Left renal pelvis (tissue), 4 donors: ENCODE results near the gene SOX12. TPM values are rescaled to one million over a fixed set of nuclear protein-coding genes. Genes with fewer than 3 reads are reported as not detected.
"Not testable (repeated sequence)": the region's sequence is repeated elsewhere in the genome, so short reads cannot be mapped to it uniquely, and the experiment has no call there.

ENCODE experiments used
- DNase-seq, 4 donors: peaks; one replicate each; pipeline ENCODE4 v3.0.0-alpha.2; 2013; ENCODE audit warnings: low read depth in 4 of 4, low spot score in 3 of 4
- polyA plus RNA-seq, 4 donors: library from polyadenylated mRNA; unstranded; fragments of 120-200 nt; gene quantifications; one replicate each; pipeline ENCODE4 v1.2.1, GENCODE V29; 2013; ENCODE audit not compliant: insufficient read length in 4 of 4

Gene SOX12
- polyA plus RNA-seq, 4 donors: 23.2 to 43.6 (median 28.6) TPM

DNA sequence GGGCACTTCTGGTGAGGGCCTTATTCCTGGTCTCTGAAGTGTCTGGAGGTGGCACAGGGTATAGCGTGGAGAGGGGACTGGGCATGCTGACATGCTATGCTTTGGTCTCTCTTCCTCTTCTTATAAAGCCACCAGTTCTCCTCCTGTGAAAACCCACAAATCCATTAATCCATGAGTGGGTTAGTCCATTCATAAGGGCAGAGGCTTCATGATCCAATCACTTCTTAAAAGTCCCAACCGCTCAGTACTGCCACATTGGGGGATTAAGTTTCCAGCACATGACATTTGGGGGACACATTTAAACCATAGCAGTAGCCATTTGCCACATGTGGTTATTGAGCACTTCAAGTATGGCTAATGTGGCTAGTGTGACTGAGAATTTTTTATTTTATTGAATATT is 51.4 kb downstream of the SOX12 start:
- no peak for DNase-seq

DNA sequence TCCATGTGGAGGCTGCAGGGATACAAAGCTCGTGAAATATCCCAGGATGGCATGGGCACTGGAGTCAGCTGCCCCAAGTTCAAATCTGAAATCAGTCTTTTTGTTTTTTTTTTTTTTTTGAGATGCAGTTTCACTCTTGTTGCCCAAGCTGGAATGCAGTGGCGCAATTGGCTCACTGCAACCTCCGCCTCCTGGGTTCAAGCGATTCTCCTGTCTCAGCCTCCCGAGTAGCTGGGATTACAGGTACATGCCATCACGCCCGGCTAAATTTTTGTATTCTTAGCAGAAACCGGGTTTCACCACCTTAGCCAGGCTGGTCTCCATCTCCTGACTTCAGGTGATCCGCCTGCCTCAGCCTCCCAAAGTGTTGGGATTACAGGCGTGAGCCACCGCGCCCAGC is 52.2 kb downstream of the SOX12 start:
- not testable (repeated sequence) for DNase-seq

DNA sequence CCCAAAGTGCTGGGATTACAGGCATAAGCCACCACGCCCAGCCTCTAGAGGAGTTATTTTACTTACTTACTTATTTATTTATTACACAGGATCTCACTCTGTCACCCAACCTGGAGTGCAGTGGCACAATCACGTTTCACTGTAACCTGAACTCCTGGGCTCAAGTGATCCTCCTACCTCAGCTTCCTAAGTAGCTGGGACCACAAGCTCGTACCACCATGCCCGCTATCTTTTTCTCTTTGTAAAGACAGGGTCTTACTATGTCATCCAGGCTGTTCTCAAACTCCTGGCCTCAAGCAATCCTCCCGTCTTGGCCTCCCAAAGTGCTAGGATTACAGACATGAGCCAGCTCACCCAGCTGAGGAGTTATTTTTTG is 53.6 kb downstream of the SOX12 start:
- no peak for DNase-seq

Other genes with a start within 250 kb of the SOX12 start
- gene DEFB125, start 237.9 kb upstream of the SOX12 start, polyA plus RNA-seq: not detected
- not detected for gene DEFB126, start 183.0 kb upstream of the SOX12 start, polyA plus RNA-seq
- gene DEFB127, start 168.1 kb upstream of the SOX12 start, polyA plus RNA-seq: not detected
- not detected for gene DEFB128, start 135.8 kb upstream of the SOX12 start, polyA plus RNA-seq
- gene DEFB129, start 98.3 kb upstream of the SOX12 start, polyA plus RNA-seq: not detected
- not detected for gene DEFB132, start 67.8 kb upstream of the SOX12 start, polyA plus RNA-seq
- 10 to 100 TPM; 32.8 to 42.9 (median 36.7) TPM for gene C20orf96, start 34.8 kb upstream of the SOX12 start, polyA plus RNA-seq
- gene ZCCHC3, start 28.0 kb upstream of the SOX12 start, polyA plus RNA-seq: 10 to 100 TPM; 47.1 to 54.6 (median 49.7) TPM
- gene NRSN2, start 21.6 kb downstream of the SOX12 start, polyA plus RNA-seq: 10 to 100 TPM; 39.5 to 52.2 (median 46.3) TPM
- 1 to 10 TPM; 2.1 to 4.3 (median 3.7) TPM for gene TRIB3, start 55.2 kb downstream of the SOX12 start, polyA plus RNA-seq
- 100 to 1,000 TPM in 1 of 4 donors, 10 to 100 TPM in 3; 67.9 to 109 (median 84.3) TPM for gene RBCK1, start 82.7 kb downstream of the SOX12 start, polyA plus RNA-seq
- 10 to 100 TPM; 31.1 to 37.0 (median 34.4) TPM for gene TBC1D20, start 137.0 kb downstream of the SOX12 start, polyA plus RNA-seq
- 100 to 1,000 TPM; 111 to 158 (median 146) TPM for gene CSNK2A1, start 218.2 kb downstream of the SOX12 start, polyA plus RNA-seq